Lung (tissue), 12 donors: ENCODE results near the gene SCAMP5. TPM values are rescaled to one million over a fixed set of nuclear protein-coding genes. Genes with fewer than 3 reads are reported as not detected.

Experiments used
- ATAC-seq: fragments of 200-7000 bp; cut with Tn5 transposase; one replicate; pipeline ENCODE4 v1.9.1; 2020; ENCODE audit warnings: moderate number of reproducible peaks; ENCODE audit not compliant: insufficient read depth, low FRiP score
- DNase-seq, 3 donors: peaks; one replicate each; pipeline ENCODE4 v3.0.0-alpha.2; 2013 to 2017
- H3K27ac ChIP-seq, 2 donors: one replicate each; pipeline ENCODE4 v1.5.1; 2013; ENCODE audit warnings: mild to moderate bottlenecking in 2 of 2, moderate library complexity in 2 of 2, control low read depth in 1 of 2, inconsistent platforms in 1 of 2, low read depth in 1 of 2, low read length in 1 of 2
- H3K27me3 ChIP-seq, 3 donors: one replicate each; pipeline ENCODE4 v1.5.1; 2013; ENCODE audit warnings: low read length in 2 of 3; ENCODE audit not compliant: control insufficient read depth in 3 of 3, insufficient read depth in 3 of 3
- H3K36me3 ChIP-seq, 4 donors: one replicate each; pipeline ENCODE4 v1.5.1; 2013; ENCODE audit warnings: low read length in 4 of 4, mild to moderate bottlenecking in 1 of 4, moderate library complexity in 1 of 4; ENCODE audit not compliant: control insufficient read depth in 4 of 4, insufficient read depth in 4 of 4
- H3K4me1 ChIP-seq, 5 donors: one replicate each; pipeline ENCODE4 v1.5.1; 2013; ENCODE audit warnings: low read length in 5 of 5, mild to moderate bottlenecking in 2 of 5, moderate library complexity in 1 of 5; ENCODE audit not compliant: control insufficient read depth in 5 of 5, insufficient read depth in 5 of 5
- H3K4me3 ChIP-seq: one replicate; pipeline ENCODE4 v1.5.1; 2013; ENCODE audit warnings: mild to moderate bottlenecking, control low read depth, moderate library complexity
- H3K9ac ChIP-seq, 2 donors: one replicate each; pipeline ENCODE4 v1.5.1; 2013; ENCODE audit warnings: low read length in 2 of 2, control low read depth in 1 of 2; ENCODE audit not compliant: insufficient read depth in 1 of 2
- H3K9me3 ChIP-seq, 4 donors: one replicate each; pipeline ENCODE4 v1.5.1; 2013; ENCODE audit warnings: low read length in 3 of 4, mild to moderate bottlenecking in 1 of 4, moderate library complexity in 1 of 4; ENCODE audit not compliant: control insufficient read depth in 4 of 4, insufficient read depth in 3 of 4
- CTCF ChIP-seq: IDR thresholded peaks from 2 replicates; pipeline ENCODE4 v1.5.1; 2012; ENCODE audit warnings: mild to moderate bottlenecking; ENCODE audit errors: control extremely low read depth, extremely low read depth
- WGBS, 2 donors: extraction: QIAGEN DNeasy Blood & Tissue Kit; methylation state at CpG; one replicate each; pipeline ENCODE4 v1.1.7; 2013; 5-methylcytosine and 5-hydroxymethylcytosine counted together
- polyA plus RNA-seq, 2 donors: library from polyadenylated mRNA; stranded (reverse); fragments of 200-250 nt; gene quantifications; one replicate each; pipeline ENCODE4 v1.2.1, GENCODE V29; 2013
- total RNA-seq, 2 donors: library from RNA; depleted of rRNA in 1 of 2; stranded (reverse); fragments of >200 nt in 1 of 2; gene quantifications; one replicate each; pipeline ENCODE4 v1.2.1, GENCODE V29; 2014 to 2021
- donor health status: control.
- donor health status: control.
- donor health status: Bipolar disorder and iron deficiency.
- donor health status: healthy.
- donor health status: DM: yes; HTN: yes; CAD: no.

Gene SCAMP5
- total and polyA plus RNA-seq, 4 donors: 0.94 to 9.5 (median 4.3) TPM

GRCh38 chr15:75023181-75023871, 28.0 kb downstream of the SCAMP5 start, which contains the start of gene PPCDC:
Gene PPCDC, plus strand, starts transcription at chr15:75023590. Its CDS starts 4,729 bp downstream, at chr15:75028319.
- ATAC-seq (peak; percentile 98), DNase-seq (peak; percentile 97 to 98 (median 98))
- TF ChIP-seq CTCF: no peak
- Histone ChIP-seq H3K27ac (peak within 1 kb of the TSS; percentile 95 to 97), H3K4me1 (peaks cover 0 to 8% (median 0%) of the 10 kb centered on the region in 5 donors), H3K9me3 (no peaks in the 10 kb centered on the region), H3K4me3 (peak within 1 kb of the TSS; percentile 87), H3K36me3 (peaks cover 0 to 1% (median 0%) of the 10 kb centered on the region in 4 donors), H3K9ac (peak within 1 kb of the TSS; percentile 88 to 91), H3K27me3 (no peaks in the 10 kb centered on the region)
- WGBS, 2 donors: 4% methylated on average over 37 to 40 of the region's 40 CpGs

GRCh38 chr15:75023872-75024636, 28.7 kb downstream of the SCAMP5 start:
- 9 to 10% methylated on average over 12 of the region's 12 CpGs for WGBS, 2 donors
- peak overlapping the region; percentile 95 to 97 for H3K27ac ChIP-seq

DNA sequence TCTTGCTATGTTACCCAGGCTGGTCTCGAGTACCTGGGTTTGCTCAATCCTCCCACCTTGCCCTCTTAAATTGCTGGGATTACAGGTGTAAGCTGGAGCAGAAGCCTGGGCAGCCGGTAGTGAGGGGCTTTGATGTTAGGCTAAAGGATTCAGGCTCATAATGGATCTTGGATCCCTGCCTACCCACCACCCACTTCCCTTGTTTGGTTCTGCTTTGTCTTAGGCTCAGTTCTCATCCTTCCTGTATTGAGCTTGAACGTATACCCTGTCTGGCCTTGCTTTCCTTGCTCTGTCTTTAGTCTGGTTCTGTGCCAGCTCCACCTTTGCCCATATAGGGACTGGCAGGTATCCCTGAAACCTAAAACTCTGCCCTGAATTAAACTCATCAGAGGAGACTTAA, 29.7 kb downstream of the SCAMP5 start:
- Histone ChIP-seq H3K27me3 (no peaks in the 10 kb centered on the region), H3K4me1 (peaks cover 0 to 18% (median 5%) of the 10 kb centered on the region in 5 donors), H3K9ac (no peak overlapping the region), H3K36me3 (peaks cover 0 to 1% (median 0%) of the 10 kb centered on the region in 4 donors), H3K27ac (no peak overlapping the region), H3K4me3 (no peak overlapping the region), H3K9me3 (no peaks in the 10 kb centered on the region)
- DNase-seq (no peak), ATAC-seq (no peak)
- no peak for TF ChIP-seq CTCF
- 16 to 46% methylated on average over 3 of the region's 3 CpGs for WGBS, 2 donors

More at GRCh38 chr15:75023872-75024636, 28.7 kb downstream of the SCAMP5 start:
- no peaks in the 10 kb centered on the region for H3K27me3 ChIP-seq
- DNase-seq: peak; percentile 34 to 56 (median 41)
- H3K9ac ChIP-seq: peak overlapping the region; percentile 88 to 91
- H3K36me3 ChIP-seq: peaks cover 0 to 1% (median 0%) of the 10 kb centered on the region in 4 donors
- no peak for TF ChIP-seq CTCF
- H3K4me3 ChIP-seq: peak overlapping the region; percentile 87
- peak; percentile 20 for ATAC-seq
- H3K4me1 ChIP-seq: peaks cover 0 to 8% (median 0%) of the 10 kb centered on the region in 5 donors
- H3K9me3 ChIP-seq: no peaks in the 10 kb centered on the region
